A549 treated with RU486 at 1 μM for 4 hours (cell line): ENCODE results near the gene SCD5. TPM values are rescaled to one million over a fixed set of nuclear protein-coding genes. Genes with fewer than 3 reads are reported as not detected.

Experiments
- total RNA-seq: library from RNA; stranded (reverse); fragments of 200-300 nt; extraction: Qiagen RNA extraction; gene quantifications from 5 replicates; pipeline ENCODE4 v1.2.3, GENCODE V29; 2022; ENCODE audit warnings: low read depth

Gene SCD5
- 4.2 to 7.8 TPM (median 7.1 TPM) in 5 replicates for total RNA-seq

DNA sequence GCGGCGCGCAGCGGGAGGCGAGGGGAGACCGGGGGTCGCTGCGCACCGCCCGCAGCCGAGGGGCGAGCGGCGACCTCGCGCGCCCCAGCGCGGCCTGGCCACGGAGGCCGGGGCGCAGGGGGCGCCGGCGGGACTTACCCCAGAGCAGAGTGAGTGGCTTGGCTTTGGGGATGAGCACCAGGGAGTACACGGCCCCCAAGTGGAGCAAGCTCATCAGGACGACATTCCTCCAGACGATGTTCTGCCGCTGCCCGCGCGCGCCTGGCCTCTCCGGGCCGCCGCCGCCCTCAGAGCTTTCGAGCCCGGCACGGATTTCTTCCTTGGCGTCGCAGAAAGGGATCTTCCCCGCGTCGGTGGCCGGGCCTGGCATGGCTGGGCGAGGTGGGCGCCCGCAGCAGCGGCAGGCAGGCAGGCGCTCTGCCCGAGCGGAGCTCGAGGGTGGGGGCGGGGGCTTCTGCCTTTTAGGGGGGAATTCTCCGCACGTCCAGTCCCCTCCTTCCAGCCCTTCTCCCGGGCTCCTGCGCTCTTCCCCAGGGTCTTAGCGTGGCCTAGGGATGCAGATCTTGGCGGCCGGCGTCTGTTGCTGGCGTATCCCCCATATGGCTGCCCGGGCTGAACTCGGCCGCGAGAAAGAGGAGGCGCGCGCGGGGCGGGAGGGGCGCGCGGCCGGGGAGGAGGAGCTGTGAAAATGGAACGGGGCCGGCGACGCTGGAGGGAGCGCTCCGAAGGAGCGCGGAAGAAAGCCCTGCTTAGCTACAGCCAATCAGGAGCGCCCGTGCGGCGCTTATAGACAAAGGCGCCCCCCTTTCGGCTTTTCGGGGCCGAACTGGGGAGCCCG, at the start of gene SCD5:
Gene SCD5 (minus strand): TSS at position 629 of the 838 bp plus-strand sequence. CDS start 259 bp downstream, at position 370.

Other genes starting within 250 kb of the SCD5 start
- gene TMEM150C, start 236.8 kb downstream of the SCD5 start, total RNA-seq = 0.67 to 1.4 TPM (median 0.93 TPM) in 5 replicates
- 77.9 to 89.1 TPM (median 85.9 TPM) in 5 replicates for gene SEC31A, start 92.4 kb upstream of the SCD5 start, total RNA-seq
- 1.0 to 2.6 TPM (median 1.8 TPM) in 5 replicates for gene THAP9, start 101.9 kb upstream of the SCD5 start, total RNA-seq
- 4.1 to 7.8 TPM (median 7.2 TPM) in 5 replicates for gene LIN54, start 212.0 kb upstream of the SCD5 start, total RNA-seq
- gene COPS4, start 236.4 kb upstream of the SCD5 start, total RNA-seq = 23.3 to 39.3 TPM (median 26.5 TPM) in 5 replicates